ENCODE data around the gene UGT1A7. TPM values are rescaled to one million over a fixed set of nuclear protein-coding genes. Genes with fewer than 3 reads are reported as not detected.

UGT1A7 gene
- total and polyA plus RNA-seq, 12 donors: 0.11 to 10.1 (median 0.74) TPM; not detected in 3

DNA sequence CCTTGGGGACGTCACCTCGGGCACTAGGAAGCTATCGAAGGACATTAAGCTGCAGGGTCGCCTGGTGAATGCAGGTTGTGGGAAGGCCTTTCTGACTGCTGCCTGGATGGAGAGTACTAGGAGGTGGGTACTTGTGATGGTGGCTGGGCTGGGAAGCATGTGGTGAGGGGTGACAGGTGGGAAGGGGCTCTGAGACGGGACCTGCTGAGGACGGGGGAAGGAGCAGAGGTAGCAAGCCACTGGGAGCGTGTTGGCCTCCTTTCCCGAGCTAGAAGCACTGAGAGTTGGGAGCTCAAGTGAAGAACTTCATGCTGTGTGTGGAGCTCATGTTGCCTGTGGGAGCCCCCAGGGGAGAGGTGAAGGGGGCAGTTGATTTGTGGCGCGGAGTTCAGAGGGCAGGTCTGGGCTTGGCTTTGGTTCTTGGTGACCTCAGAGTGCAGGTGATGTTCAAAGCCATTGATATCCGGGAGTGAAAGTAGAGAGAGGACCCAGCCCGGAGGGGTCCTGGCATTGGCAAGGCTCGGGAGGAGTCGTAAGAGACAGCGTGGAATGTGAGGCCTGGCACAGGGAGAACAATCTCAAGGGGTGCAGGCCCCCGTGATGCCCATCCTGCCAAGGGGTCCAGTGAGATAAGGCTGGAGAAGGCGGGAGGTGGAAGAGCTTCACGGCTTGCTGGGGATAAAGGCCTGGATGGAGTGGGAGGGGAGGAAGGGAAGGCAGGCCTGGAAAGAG is 109.6 kb downstream of the UGT1A7 start:
- intact Hi-C loops (cut with DNase I): no loop called here
- no peak overlapping the region for H3K4me3 ChIP-seq
- peak in 2 of 7 donors; percentile 3 to 11 for DNase-seq

DNA sequence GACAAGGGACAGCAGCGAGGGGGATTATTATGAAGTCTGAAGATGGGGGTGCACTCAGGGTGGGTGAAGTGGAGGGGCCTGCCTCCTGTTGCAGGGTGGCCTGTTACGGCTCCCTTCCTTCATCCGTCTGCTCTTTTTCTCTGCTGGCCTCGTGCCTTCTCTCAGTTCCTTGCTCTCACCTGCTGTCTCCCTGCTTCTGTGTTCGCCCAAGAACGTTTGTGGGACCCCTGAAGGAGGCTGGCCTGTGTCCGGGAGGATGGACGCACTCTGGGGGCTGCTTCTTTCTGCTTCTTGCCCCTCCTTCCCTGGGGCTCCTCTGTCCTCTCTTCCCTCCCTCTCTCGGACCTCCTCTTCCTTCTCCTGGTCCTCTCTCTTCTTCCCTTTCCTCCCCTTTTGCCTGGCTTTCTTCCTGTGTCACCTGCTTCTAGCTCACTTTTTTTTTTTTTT is 110.2 kb downstream of the UGT1A7 start:
- Histone ChIP-seq H3K36me3 (replicated peaks in 1 of 2) (no peaks in the 10 kb centered on the region), H3K4me1 (replicated peaks in 1 of 2) (no peaks in the 10 kb centered on the region), H3K27me3 (no peaks in the 10 kb centered on the region), H3K4me3 (no peak overlapping the region), H3K27ac (no peak overlapping the region), H3K9me3 (replicated peaks in 1 of 3) (no peaks in the 10 kb centered on the region)
- intact Hi-C loops (cut with DNase I): no loop called here
- peak in 2 of 7 donors; percentile 1 to 4 for DNase-seq
- no peak for TF ChIP-seq POLR2A (IDR thresholded peaks at IDR 0.05)
- TF ChIP-seq, protein P1, sequence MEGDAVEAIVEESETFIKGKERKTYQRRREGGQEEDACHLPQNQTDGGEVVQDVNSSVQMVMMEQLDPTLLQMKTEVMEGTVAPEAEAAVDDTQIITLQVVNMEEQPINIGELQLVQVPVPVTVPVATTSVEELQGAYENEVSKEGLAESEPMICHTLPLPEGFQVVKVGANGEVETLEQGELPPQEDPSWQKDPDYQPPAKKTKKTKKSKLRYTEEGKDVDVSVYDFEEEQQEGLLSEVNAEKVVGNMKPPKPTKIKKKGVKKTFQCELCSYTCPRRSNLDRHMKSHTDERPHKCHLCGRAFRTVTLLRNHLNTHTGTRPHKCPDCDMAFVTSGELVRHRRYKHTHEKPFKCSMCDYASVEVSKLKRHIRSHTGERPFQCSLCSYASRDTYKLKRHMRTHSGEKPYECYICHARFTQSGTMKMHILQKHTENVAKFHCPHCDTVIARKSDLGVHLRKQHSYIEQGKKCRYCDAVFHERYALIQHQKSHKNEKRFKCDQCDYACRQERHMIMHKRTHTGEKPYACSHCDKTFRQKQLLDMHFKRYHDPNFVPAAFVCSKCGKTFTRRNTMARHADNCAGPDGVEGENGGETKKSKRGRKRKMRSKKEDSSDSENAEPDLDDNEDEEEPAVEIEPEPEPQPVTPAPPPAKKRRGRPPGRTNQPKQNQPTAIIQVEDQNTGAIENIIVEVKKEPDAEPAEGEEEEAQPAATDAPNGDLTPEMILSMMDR (IDR thresholded peaks at IDR 0.05): no peak
- 74 to 87% (median 81%) methylated on average over 9 of the region's 9 CpGs for WGBS, 4 donors

More for the DNA sequence above, 109.6 kb downstream of the UGT1A7 start:
- Histone ChIP-seq H3K9me3 (replicated peaks in 1 of 3) (no peaks in the 10 kb centered on the region), H3K36me3 (replicated peaks in 1 of 2) (no peaks in the 10 kb centered on the region), H3K27me3 (no peaks in the 10 kb centered on the region), H3K27ac (no peak overlapping the region), H3K4me1 (replicated peaks in 1 of 2) (no peaks in the 10 kb centered on the region)
- TF ChIP-seq, protein P1 (IDR thresholded peaks at IDR 0.05): no peak
- no peak for TF ChIP-seq POLR2A (IDR thresholded peaks at IDR 0.05)
- 78 to 85% (median 81%) methylated on average over 18 of the region's 18 CpGs for WGBS, 4 donors

DNA sequence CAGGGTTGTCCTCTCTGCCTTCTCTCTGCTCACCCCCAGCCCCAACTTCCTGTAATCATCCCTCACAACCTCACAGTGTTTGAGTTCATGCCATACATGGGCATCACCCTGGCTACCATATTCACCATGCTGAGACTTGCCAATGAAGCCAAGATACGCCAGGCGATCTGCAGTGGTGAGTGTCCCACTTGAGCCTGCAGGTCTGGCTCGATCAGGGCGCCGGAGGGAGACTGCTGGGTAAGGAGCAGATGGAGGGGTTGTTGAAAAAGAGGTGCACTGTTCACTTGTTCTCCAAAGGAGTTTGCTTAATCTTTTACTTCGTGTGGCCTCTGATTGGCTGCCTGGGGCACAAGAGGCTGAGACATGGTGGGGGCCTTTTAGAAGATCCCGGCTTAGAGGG is 111.0 kb downstream of the UGT1A7 start:
- Histone ChIP-seq H3K4me1 (replicated peaks in 1 of 2) (no peaks in the 10 kb centered on the region), H3K27me3 (no peaks in the 10 kb centered on the region), H3K9me3 (replicated peaks in 1 of 3) (no peaks in the 10 kb centered on the region), H3K4me3 (no peak overlapping the region), H3K27ac (no peak overlapping the region), H3K36me3 (replicated peaks in 1 of 2) (no peaks in the 10 kb centered on the region)
- 84 to 91% (median 88%) methylated on average over 7 of the region's 7 CpGs for WGBS, 4 donors
- intact Hi-C loops (cut with DNase I): no loop called here
- DNase-seq: peak in 1 of 7 donors; percentile 4
- TF ChIP-seq, protein P1 (IDR thresholded peaks at IDR 0.05): no peak
- no peak for TF ChIP-seq POLR2A (IDR thresholded peaks at IDR 0.05)

DNA sequence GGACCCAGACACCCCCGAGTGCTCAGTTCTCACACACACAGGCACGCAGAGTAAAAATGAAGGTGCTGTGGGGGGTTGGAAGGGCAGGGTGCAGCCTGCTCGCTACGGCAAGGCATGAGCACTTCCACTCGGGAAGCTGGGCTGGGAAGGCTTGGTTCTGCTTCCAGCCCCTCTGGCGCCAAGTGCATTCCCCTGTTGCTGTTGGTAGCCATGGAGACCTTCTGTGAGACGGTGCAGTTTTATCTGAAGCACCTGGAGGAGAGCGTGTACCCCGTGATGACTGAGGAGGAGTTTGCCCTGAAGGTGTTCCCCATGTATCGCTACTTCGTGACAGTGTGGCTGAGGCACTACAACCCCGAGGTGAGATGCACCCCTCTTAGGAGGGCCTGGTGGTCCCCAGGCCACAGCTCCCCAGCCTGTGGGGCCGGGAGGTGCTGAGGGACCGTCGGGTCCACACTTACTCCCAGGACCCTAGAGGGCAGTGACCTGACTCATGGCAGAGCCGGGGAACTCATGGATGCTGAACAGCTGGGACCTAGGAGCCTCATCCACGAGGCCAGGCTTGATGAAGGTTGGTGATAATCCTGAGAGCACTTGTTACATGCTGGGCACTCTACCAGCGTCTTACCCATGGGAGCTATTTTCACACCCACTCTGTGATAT is 111.9 kb downstream of the UGT1A7 start:
- Histone ChIP-seq H3K27me3 (no peaks in the 10 kb centered on the region), H3K4me1 (replicated peaks in 1 of 2) (no peaks in the 10 kb centered on the region), H3K9me3 (replicated peaks in 1 of 3) (no peaks in the 10 kb centered on the region), H3K36me3 (replicated peaks in 1 of 2) (no peaks in the 10 kb centered on the region), H3K4me3 (no peak overlapping the region), H3K27ac (no peak overlapping the region)
- intact Hi-C loops (cut with DNase I): no loop called here
- TF ChIP-seq, protein P1 (IDR thresholded peaks at IDR 0.05): no peak
- no peak for TF ChIP-seq POLR2A (IDR thresholded peaks at IDR 0.05)
- DNase-seq: peak in 2 of 7 donors; percentile 1 to 14
- WGBS, 4 donors: 82 to 86% (median 84%) methylated on average over 12 to 18 of the region's 18 CpGs

Data from adrenal gland (tissue), 12 donors.